Gastrocnemius medialis (tissue), 4 donors: Measurements from ENCODE around the gene SYMPK. TPM values are rescaled to one million over a fixed set of nuclear protein-coding genes. Genes with fewer than 3 reads are reported as not detected.

Experiments
- ATAC-seq, 2 donors: fragments of 150-250 bp; one replicate each; pipeline ENCODE4 v1.9.1; 2016
- DNase-seq, 2 donors: peaks; one replicate each; pipeline ENCODE4 v3.0.0-alpha.2; 2019
- H3K27ac ChIP-seq, 4 donors: fragments of 200-600 bp; sonication (generic); 1 replicate in 1 of 4; 2 replicates in 3 of 4; pipeline ENCODE4 v1.5.1; 2016 to 2018; ENCODE audit warnings: mild to moderate bottlenecking in 2 of 4, moderate library complexity in 1 of 4
- H3K27me3 ChIP-seq, 3 donors: fragments of 200-600 bp; sonication (generic) in 2 of 3; 1 replicate in 1 of 3; 2 replicates in 2 of 3; pipeline versions ENCODE4 v1.5.1 to v1.6.0; 2016 to 2019; ENCODE audit warnings: mild to moderate bottlenecking in 1 of 3, moderate library complexity in 1 of 3
- H3K36me3 ChIP-seq, 2 donors: fragments of 200-600 bp; sonication (generic) in 1 of 2; one replicate each; pipeline ENCODE4 v1.5.1; 2017 to 2018
- H3K4me1 ChIP-seq, 2 donors: fragments of 200-600 bp; sonication (generic) in 1 of 2; one replicate each; pipeline ENCODE4 v1.5.1; 2016 to 2017; ENCODE audit warnings: mild to moderate bottlenecking in 2 of 2
- H3K4me3 ChIP-seq, 4 donors: fragments of 200-600 bp; sonication (generic) in 3 of 4; 1 replicate in 1 of 4; 2 replicates in 3 of 4; pipeline ENCODE4 v1.5.1; 2016 to 2019; ENCODE audit warnings: mild to moderate bottlenecking in 2 of 4
- H3K9me3 ChIP-seq, 3 donors: fragments of 200-600 bp; sonication (generic) in 2 of 3; 1 replicate in 1 of 3; 2 replicates in 2 of 3; pipeline ENCODE4 v1.5.1; 2016 to 2019
- CTCF ChIP-seq, 5 experiments: fragments of 450-650 bp in 3 of 5; fragments of 200-600 bp in 2 of 5; sonication (generic) in 2 of 5; IDR thresholded peaks in 4 of 5; conservative IDR thresholded peaks in 1 of 5; 1 replicate in 4 of 5; 2 replicates in 1 of 5; pipeline ENCODE4 v1.5.1; 2016 to 2019; ENCODE audit warnings: antibody characterized with exemption in 5 of 5, mild to moderate bottlenecking in 3 of 5, moderate library complexity in 3 of 5
- POLR2A ChIP-seq, 2 donors: fragments of 450-650 bp; IDR thresholded peaks; one replicate each; pipeline ENCODE4 v1.6.1; 2017; ENCODE audit warnings: antibody characterized with exemption in 2 of 2, mild to moderate bottlenecking in 2 of 2, moderate library complexity in 2 of 2
- in situ Hi-C, 4 donors: fragments of 200-750 bp; cut with MboI; loops; one replicate each; pipeline versions ENCODE4 v1.15.0 to v1.8.0; 2017; ENCODE audit warnings: low sequenced_read_pairs in 4 of 4
- intact Hi-C: fragments of 100-400 bp; cut with DNase I; formaldehyde crosslinking; loops from one replicate; pipeline ENCODE4 v1.15.1; 2023; ENCODE audit warnings: low total_unique reads
- total RNA-seq, 4 donors: library from RNA; depleted of rRNA; stranded (reverse); fragments of >200 nt; gene quantifications; one replicate each; pipeline versions ENCODE4 v1.1.0 to v1.2.3, GENCODE V29; 2016

SYMPK gene
- total RNA-seq, 4 donors from 2014 or later, result 14.1 to 64.6 (median 34.9) TPM

- Histone ChIP-seq H3K4me1 (peaks cover 34 to 44% of the 10 kb centered on the region in 2 donors), H3K27me3 (no peaks in the 10 kb centered on the region), H3K4me3 (peak overlapping the region; percentile 0 to 84 (median 35)), H3K27ac (peak overlapping the region; percentile 47 to 95 (median 92)), H3K36me3 (peaks cover 0 to 6% of the 10 kb centered on the region in 2 donors), H3K9me3 (no peaks in the 10 kb centered on the region)
- in situ Hi-C loops, result no loop called here
- intact Hi-C loops, result no loop called here
- DNase-seq (no peak), ATAC-seq (no peak)
- no peak for TF ChIP-seq POLR2A (IDR thresholded peaks at IDR 0.05)
- no peak for TF ChIP-seq CTCF (IDR thresholded peaks at IDR 0.05 in 4 of 5, conservative IDR thresholded peaks at IDR 0.05 in 1 of 5)
Observed at GRCh38 chr19:45883881-45884681, 21.1 kb upstream of the SYMPK start.

GRCh38 chr19:45883586-45883880 lies 20.6 kb upstream of the SYMPK start:
- H3K4me1 ChIP-seq, result peaks cover 34 to 44% of the 10 kb centered on the region in 2 donors
- peak overlapping the region; percentile 44 to 90 (median 57) for H3K27ac ChIP-seq
- DNase-seq (no peak), ATAC-seq (no peak)
- in situ Hi-C loops (no loop called here), intact Hi-C loops (no loop called here)
- H3K27me3 ChIP-seq, result no peaks in the 10 kb centered on the region
- peak overlapping the region in 3 of 4 donors; percentile 0 to 9 (median 4) for H3K4me3 ChIP-seq
- peaks cover 0 to 6% of the 10 kb centered on the region in 2 donors for H3K36me3 ChIP-seq
- H3K9me3 ChIP-seq, result no peaks in the 10 kb centered on the region
- TF ChIP-seq POLR2A (IDR thresholded peaks at IDR 0.05) (no peak), CTCF (IDR thresholded peaks at IDR 0.05 in 4 of 5, conservative IDR thresholded peaks at IDR 0.05 in 1 of 5) (peak in 2 of 5 experiments; percentile 18 to 37)

- H3K9me3 ChIP-seq, result no peaks in the 10 kb centered on the region
- intact Hi-C loops (no loop called here), in situ Hi-C loops (no loop called here)
- peak overlapping the region in 3 of 4 donors; percentile 0 to 24 (median 12) for H3K4me3 ChIP-seq
- peaks cover 0 to 6% of the 10 kb centered on the region in 2 donors for H3K36me3 ChIP-seq
- H3K4me1 ChIP-seq, result peaks cover 34 to 44% of the 10 kb centered on the region in 2 donors
- ATAC-seq (no peak), DNase-seq (peak in 1 of 2 donors; percentile 62)
- no peaks in the 10 kb centered on the region for H3K27me3 ChIP-seq
- peak overlapping the region in 3 of 4 donors; percentile 20 to 67 (median 47) for H3K27ac ChIP-seq
- TF ChIP-seq POLR2A (IDR thresholded peaks at IDR 0.05), result no peak
- TF ChIP-seq CTCF (IDR thresholded peaks at IDR 0.05 in 4 of 5, conservative IDR thresholded peaks at IDR 0.05 in 1 of 5), result peak; percentile 62 to 87 (median 74)
Observed at GRCh38 chr19:45882652-45883585, 20.0 kb upstream of the SYMPK start.

GRCh38 chr19:45881909-45882528 lies 19.1 kb upstream of the SYMPK start:
- peaks cover 0 to 6% of the 10 kb centered on the region in 2 donors for H3K36me3 ChIP-seq
- in situ Hi-C loops, result no loop called here

More at GRCh38 chr19:45881909-45882528, 19.1 kb upstream of the SYMPK start:
- DNase-seq (no peak), ATAC-seq (no peak)
- Histone ChIP-seq H3K27me3 (peaks cover 0 to 1% (median 0%) of the 10 kb centered on the region in 3 donors), H3K4me3 (no peak overlapping the region), H3K27ac (no peak overlapping the region), H3K4me1 (peaks cover 30 to 39% of the 10 kb centered on the region in 2 donors), H3K9me3 (no peaks in the 10 kb centered on the region)
- intact Hi-C loops, result no loop called here
- TF ChIP-seq POLR2A (IDR thresholded peaks at IDR 0.05) (no peak), CTCF (IDR thresholded peaks at IDR 0.05 in 4 of 5, conservative IDR thresholded peaks at IDR 0.05 in 1 of 5) (no peak)
